GM18505 (cell line): ENCODE results near the gene SLC12A1.
A peak's percentile ranks its signal among the peaks of the same experiment; 100 is the strongest.

Experiments
- ATAC-seq: cut with Tn5 transposase; IDR thresholded peaks from one replicate; pipeline ENCODE4 v1.9.1; 2021; ENCODE audit not compliant: unreplicated experiment
- POLR2A ChIP-seq: IDR thresholded peaks from 4 replicates; pipeline ENCODE4 v1.6.1; 2011; ENCODE audit warnings: borderline replicate concordance; ENCODE audit not compliant: insufficient read depth, insufficient read length; ENCODE audit errors: extremely low read depth

Gene SLC12A1

GRCh38 chr15:48330855-48331795 lies 125.0 kb downstream of the SLC12A1 start, which contains the start of gene DUT:
TSS of gene DUT (plus strand) at chr15:48331429. CDS start at chr15:48331516, 87 bp downstream.
- peak; percentile 91 for TF ChIP-seq POLR2A
- ATAC-seq = peak; percentile 84

- ATAC-seq = peak; percentile 51
- peak; percentile 44 for TF ChIP-seq POLR2A
These were observed 125.9 kb downstream of the SLC12A1 start for GRCh38 chr15:48331796-48332641.

DNA sequence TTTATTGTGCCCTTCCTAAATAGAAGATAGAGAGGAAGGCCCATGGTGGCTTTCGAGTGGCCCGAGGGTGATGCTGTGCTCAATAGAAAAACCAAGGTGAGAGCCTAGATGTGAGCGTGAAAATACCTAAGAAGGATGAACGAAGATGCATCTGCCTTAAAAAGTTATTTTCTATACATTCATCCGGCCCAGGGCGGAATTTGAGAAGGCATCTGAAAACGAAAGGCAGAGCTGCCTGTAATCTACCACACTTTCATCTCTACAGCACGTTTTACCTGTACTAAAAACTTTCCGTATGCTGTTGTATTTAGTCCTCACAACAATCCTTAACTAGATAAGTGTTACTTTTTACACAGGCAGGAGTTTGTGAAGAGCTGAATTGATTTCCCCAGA lies 126.5 kb downstream of the SLC12A1 start:
- TF ChIP-seq POLR2A = no peak
- no peak for ATAC-seq

GRCh38 chr15:48333540-48333939 lies 127.4 kb downstream of the SLC12A1 start:
- TF ChIP-seq POLR2A = no peak
- ATAC-seq = no peak

DNA sequence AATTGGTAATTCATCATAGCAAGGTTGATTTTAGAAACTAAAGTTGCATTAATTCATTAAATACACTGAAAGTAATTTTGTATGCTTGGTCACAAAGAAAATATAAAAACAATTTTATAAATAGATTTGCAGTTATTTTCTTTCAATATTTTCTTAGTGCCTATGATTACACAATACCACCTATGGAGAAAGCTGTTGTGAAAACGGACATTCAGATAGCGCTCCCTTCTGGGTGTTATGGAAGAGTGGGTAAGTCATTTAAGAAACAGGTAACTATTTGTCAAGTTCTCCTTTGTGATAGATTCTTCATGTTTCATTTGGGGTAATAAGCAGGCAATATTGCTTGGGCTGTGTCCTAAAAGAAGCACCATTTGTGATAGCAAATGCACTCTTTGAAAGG lies 128.2 kb downstream of the SLC12A1 start:
- TF ChIP-seq POLR2A = no peak

DNA sequence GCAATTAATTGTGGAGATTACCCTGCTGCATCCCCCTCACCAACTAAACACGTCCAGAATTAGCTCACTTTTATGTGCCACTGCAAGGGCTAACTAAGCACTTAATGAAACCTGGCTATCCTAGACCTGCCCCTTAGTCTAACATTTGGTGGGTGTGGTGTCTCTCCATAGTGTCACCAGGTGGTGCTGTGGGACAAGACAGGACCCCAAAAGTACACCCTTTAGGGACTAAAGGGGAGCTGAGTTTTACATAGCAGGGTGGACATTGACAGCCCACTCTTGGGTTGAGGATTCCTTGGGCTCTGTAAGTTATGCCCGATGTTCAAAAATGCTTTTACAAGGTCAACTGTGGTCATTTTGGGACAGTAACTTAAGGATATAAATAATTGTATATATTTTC lies 130.8 kb downstream of the SLC12A1 start:
- no peak for ATAC-seq

More for the DNA sequence above, 128.2 kb downstream of the SLC12A1 start:
- ATAC-seq = no peak

DNA sequence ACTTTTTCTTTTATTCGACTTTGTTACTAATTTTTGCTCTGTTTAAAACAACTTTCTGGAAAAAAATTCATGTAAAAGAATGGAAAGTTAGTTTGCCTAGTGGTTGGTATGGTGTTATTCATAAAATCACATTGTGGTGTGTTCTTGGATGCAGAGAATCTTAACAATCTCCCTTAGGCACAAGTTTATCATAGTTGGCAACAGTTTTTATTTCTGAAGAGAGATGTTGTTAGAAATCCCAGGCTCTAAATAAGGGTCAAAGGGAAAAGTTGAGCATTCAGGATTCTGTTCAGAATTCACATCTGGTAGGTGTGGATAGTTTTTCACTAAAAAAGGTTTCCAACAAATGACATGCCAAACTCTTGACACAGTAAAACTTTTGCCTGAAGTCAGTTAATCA lies 131.5 kb downstream of the SLC12A1 start:
- no peak for ATAC-seq
- TF ChIP-seq POLR2A = no peak

More for the DNA sequence above, 130.8 kb downstream of the SLC12A1 start:
- no peak for TF ChIP-seq POLR2A

- TF ChIP-seq POLR2A = no peak
- no peak for ATAC-seq
These were observed 134.0 kb downstream of the SLC12A1 start for GRCh38 chr15:48340111-48340510.

DNA sequence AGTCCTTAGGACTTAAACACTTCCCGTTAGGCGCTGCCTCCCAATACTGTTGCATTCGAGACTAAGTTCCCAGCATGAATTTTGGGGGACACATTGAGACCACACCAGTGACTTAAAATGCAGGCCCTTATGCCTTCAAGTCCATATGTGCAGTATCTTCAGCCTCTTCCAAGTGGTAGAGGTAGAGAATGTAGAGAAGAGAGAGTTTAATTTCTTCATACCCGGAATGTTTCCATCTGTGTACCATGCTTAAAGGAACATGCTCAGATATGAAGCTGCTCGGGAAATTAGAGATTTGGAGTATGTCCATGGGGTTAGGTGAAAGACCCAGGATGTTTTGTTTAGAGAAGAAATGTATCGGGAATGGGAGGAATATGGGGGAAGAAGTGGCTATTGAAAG lies 137.8 kb downstream of the SLC12A1 start:
- ATAC-seq = no peak
- TF ChIP-seq POLR2A = no peak

GRCh38 chr15:48345516-48345915 lies 139.4 kb downstream of the SLC12A1 start:
- TF ChIP-seq POLR2A = no peak
- ATAC-seq = no peak

DNA sequence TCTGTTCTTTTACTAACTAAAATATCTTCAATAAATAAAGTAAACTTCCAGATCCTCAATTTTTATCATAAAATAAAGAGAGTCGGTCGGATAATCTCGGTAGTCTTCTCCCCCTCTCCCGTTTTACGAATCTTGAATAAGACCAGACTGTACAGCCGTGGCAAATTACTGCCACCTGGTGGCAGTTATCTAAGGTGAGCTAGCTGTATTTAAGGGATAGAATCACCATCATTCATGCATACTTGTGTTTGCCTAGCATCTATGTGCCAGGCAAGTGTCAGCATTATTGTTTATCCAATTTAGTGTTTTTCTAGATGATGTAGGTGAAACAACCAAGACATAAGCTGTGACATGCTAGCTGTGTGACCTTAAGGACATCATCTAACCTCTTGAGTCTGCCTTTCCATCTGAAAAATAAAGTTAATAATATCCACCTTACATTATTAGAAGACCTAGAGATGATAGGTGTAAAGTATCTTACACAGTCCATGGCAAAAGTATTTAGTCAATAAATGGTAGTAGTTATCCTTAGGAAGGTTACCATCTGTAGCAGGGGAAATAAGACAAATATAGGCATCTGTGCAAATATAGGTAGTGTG lies 146.5 kb downstream of the SLC12A1 start:
- TF ChIP-seq POLR2A = no peak
- ATAC-seq = no peak
